CD4-positive, alpha-beta T cell treated with Interleukin-15 for 1 hour (primary cell): ENCODE results near the gene TPP2.
A peak's percentile ranks its signal among the peaks of the same experiment; 100 is the strongest.

ENCODE experiments used
- DNase-seq: peaks from one replicate; pipeline ENCODE4 v3.0.0-alpha.2; 2020

TPP2 gene

DNA sequence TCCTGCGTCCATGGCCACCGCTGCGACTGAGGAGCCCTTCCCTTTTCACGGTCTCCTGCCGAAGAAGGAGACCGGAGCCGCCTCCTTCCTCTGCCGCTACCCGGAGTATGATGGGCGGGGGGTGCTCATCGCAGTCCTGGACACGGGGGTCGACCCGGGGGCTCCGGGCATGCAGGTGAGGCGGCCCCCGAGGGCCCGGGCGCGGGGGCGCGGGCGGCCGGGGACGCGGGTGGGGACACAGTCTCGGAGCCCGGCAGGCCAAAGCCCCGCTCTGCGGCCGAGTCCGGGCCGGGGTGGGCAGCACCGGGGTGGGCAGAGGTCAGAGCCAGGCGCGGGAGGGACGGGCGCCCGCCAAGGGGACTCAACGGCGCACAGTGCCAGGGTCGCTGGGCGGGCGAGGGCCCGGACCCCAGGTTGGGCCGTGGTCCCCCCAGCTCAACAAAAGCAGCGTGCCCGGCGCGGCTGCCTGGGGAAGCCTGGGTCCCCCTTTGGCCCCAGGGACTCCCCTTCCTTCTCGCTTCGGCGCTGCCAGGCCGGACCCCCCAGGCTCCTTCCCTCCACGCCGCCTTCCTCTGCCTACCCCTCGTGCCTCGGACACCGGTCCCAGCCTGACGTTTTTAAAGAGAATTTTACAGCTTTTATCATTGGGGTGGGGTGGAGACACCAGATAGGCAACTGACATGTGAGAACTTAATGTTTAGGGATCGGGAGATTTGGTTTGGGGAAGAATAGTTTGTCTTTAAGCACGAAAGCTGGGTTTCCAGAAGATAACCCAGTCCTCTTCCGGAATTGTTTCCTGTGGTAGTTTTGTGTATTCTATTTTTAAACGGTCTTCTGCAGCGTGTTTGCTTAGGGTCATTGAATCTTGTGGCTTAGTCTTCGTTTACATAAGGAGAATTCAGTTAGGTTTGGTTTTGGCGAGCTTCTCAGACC lies 509 bp downstream of the TPP2 start:
- peak; percentile 22 for DNase-seq

DNA sequence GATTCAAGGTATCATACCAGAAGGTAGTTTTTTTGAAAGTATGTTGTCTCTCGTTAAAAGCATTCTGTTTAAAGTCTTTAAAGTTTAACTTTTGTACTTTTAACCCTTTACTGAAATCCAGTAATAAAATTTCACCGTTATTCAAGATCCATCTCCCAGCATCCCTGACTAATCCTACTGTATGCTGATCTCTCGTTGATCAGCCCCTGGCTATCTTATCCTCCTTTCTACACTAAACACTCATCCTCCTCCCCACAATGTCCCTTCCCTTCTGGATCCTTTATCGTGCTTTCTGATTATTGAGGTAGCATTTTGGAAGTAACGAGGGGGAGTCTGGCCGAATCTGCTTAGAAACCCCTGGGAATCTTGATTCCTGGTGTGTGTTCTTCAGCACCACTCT lies 1.3 kb downstream of the TPP2 start:
- no peak for DNase-seq

- DNase-seq: peak; percentile 27
Observed at GRCh38 chr13:102599426-102600012, 2.7 kb downstream of the TPP2 start.

DNA sequence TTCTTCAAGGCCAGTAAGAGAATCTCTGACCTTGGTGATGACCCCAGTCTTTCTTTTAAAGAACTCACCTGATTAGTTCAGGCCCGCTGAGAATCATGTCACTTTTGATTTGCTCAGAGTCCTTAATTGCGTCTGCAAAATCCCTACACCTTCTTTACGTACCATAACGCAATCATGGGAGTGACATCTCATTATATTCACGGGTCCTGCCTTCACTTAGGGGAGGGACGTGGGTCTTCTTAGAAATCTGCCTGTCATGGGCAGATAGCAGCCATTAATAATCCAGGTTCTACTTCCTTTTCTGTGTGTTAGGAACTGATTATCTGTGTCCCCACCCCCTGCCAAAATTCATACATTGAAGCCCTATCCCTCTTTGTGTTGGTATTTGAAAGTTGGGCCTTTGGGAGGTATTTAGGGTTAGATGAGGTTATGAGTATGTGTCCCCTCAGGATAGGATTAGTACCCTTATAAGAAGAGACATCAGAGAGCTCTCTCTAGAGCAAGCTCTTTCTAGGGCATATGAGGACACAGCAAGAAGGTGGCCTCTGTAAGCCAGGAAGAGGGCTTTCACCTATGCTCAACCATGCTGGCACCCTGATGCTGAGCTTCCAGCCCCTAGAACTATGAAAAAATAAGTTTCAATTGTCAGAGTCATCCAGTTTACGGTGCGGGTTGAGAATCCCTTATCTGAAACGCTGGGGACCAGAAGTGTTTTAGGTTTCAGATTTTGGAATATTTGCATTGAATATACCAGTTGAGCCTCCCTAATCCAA lies 9.9 kb downstream of the TPP2 start:
- no peak for DNase-seq

GRCh38 chr13:102608974-102609373 lies 12.2 kb downstream of the TPP2 start:
- DNase-seq: no peak

GRCh38 chr13:102609696-102610095 lies 12.9 kb downstream of the TPP2 start:
- DNase-seq: no peak

- no peak for DNase-seq
Observed at GRCh38 chr13:102610296-102610895, 13.6 kb downstream of the TPP2 start.

- DNase-seq: no peak
Observed at GRCh38 chr13:102617697-102618350, 21.0 kb downstream of the TPP2 start.

- DNase-seq: no peak
Observed at GRCh38 chr13:102620516-102620915, 23.7 kb downstream of the TPP2 start.

GRCh38 chr13:102626928-102627327 lies 30.1 kb downstream of the TPP2 start:
- DNase-seq: no peak

- DNase-seq: no peak
Observed at GRCh38 chr13:102628559-102628958, 31.8 kb downstream of the TPP2 start.

DNA sequence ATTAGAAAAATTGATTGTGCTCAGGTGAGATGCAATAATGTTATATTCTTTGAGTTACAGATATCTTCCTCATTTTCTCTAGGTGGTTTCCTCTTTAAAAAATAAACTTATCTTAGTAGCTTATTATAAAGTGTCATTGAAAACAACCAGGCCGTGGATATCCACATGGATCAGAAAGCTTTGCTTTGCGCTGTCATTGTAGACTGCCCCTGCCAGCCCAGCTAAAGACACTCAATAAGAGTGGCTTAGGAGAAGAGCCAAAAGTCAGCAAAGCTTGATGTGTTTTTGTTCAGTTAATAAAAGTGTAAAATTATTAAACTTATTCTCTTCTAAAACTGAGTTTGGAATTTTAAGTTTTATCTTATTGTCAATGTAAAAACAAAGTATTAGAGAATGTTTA lies 34.4 kb downstream of the TPP2 start:
- DNase-seq: no peak

DNA sequence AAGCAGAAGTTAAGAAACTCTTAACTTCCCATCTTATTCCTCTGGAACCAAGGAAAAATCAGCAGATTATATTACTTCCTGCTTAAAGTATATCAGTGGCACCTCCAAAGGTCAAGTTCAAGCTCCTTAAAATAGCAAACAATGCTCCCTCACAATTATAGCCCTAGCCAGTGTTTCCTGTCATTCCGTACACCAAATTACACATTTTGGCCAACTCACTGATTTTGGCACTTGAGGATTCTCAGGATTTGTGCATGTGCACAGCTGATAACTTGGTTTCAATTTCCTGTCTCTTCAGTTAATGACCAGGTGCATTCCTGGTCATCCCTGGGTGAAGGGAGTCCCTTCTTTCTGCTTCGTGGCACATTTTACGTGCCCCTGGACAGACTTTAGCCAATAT lies 42.0 kb downstream of the TPP2 start:
- no peak for DNase-seq

DNA sequence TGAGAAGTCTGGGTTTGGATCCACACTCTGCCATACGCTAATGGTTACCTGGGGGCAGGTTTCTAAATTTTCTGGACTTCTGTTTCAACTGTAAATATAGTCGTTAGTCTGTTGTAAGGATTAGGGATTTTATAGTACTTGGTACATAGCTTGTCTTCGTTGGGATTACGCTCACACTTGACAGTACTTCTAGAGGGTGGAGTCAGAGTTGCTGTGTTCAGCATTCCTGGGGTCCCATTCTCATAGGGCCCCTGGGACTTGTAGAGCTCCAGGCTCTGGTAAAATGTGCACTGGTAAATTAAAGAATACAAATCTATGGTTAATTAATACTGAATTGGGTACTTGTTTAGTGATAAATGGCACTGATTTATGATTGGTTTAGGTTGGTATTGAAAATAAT lies 45.2 kb downstream of the TPP2 start:
- DNase-seq: no peak

- no peak for DNase-seq
Observed at GRCh38 chr13:102642475-102642874, 45.7 kb downstream of the TPP2 start.

DNA sequence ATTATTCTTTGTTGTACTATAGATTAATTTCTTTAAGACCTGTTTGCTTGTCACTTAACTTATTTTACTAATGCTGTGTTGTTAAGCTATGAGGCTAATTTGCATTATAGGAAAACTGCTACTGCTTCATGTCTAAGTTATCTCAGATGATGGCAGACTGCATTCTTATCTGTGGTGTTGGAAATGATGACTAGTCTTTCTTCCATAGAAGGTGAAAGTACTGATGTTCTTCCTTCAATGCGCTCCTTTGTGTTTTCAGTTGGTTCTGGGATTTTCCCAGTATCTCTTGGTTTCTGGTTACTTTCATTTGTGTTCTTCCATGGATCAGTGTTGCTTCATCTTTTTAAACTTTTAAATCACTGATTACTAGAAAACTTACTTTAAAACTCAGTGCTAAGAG lies 46.9 kb downstream of the TPP2 start:
- DNase-seq: no peak

- DNase-seq: no peak
Observed at GRCh38 chr13:102645701-102646100, 48.9 kb downstream of the TPP2 start.

DNA sequence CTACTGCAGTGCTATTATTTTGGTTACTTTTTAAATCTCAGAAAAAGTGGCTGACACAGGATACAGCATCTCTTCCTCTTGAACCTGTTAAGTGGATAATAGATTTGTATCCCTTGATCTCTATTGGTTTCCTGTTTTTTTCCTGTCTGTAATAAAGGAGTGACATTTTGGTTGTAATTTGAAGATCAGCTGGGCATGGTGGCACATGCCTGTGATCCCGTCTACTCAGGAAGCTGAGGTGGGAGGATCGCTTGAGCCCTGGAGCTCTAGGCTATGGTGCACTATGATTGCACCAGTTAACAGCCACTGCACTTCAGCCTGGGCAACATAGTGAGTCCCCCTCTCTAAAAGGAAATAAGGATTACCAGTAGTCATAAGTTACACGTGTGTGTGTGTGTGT lies 51.3 kb downstream of the TPP2 start:
- no peak for DNase-seq

DNA sequence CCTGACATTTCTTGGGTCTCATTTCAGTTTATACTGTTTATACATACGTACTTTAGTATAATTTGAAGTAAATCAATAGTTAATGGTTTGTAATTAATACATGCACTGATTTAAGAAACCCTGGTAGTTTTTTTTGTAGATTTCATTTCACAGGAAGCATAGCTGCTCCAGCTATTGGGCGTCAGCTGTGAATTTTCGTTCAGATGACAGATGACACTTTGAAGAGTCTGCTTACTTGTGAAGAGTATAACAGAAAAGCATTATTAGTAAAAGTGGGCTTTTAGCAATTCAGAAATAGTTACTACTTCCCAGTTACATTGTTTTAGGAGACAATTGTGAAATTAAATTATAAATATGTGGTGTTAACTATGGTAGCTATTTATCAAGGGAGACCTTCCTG lies 53.7 kb downstream of the TPP2 start:
- DNase-seq: no peak

- DNase-seq: no peak
Observed at GRCh38 chr13:102651392-102651791, 54.6 kb downstream of the TPP2 start.

DNA sequence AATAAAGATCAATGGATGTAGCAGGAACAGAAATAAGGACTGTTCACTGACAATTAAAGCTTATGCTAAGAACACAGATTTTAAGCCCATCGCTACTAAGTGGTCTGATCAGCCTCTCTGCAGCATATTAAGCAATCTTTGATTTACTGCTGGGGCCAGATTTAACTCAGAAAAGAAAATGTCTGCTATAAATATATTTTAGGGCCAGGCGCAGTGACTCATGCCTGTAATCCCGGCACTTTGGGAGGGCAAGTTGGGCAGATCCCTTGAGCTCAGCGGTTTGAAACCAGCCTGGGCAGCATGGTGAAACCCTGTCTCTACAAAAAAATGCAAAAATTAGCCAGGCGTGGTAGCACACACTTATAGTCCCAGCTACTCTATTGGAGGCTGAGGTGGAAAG lies 55.1 kb downstream of the TPP2 start:
- no peak for DNase-seq

DNA sequence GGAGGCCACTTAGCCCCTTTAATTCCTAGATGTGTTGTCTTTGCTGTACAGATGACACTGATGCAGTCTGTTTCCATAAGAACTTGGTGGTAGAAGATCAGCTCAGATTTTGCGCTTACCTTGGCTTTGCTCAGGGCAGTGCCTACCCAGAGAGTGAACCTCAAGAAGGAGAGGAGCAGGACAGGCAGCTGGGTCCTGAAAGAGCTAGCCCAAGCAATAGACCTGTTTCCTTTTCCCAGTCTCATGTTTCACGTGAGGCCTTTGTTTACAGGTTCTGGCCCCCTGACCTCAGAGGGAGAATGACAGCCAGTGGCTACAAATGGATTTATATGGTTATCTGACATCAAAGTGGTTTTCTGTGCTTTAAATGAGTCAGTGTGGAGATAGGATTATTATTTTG lies 58.0 kb downstream of the TPP2 start:
- DNase-seq: no peak

DNA sequence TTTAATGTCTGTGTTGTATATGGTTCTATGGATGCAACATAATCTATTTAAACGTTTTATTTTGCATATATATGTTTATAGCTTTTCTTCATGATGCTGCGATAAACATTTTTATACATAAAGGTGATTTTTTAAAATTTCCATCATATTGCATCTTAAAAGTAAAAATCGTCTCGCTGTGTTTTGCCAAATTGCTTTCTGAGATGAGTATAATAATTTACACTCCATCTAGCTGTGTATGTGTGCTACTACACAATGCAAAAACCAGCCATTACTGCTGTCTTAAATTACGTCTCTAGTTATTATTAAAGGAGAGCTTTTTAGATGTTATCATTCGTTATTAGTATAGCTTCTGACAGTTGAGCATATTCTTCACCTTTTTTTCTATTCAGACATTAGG lies 60.8 kb downstream of the TPP2 start:
- DNase-seq: no peak
